Prostate gland (tissue), 2 donors: ENCODE results near the gene RETREG1. TPM values are rescaled to one million over a fixed set of nuclear protein-coding genes. Genes with fewer than 3 reads are reported as not detected.
"Not testable (repeated sequence)": the region's sequence is repeated elsewhere in the genome, so short reads cannot be mapped to it uniquely, and the experiment has no call there.

Experiments used
- DNase-seq: peaks from one replicate; pipeline ENCODE4 v3.0.0-alpha.2; 2019; ENCODE audit warnings: low spot score
- H3K27ac ChIP-seq, 2 donors: fragments of 200-600 bp; sonication (generic); 2 replicates each; pipeline ENCODE4 v1.5.1; 2017 to 2019
- H3K27me3 ChIP-seq: fragments of 200-600 bp; sonication (generic); replicated peaks from 2 replicates; pipeline ENCODE4 v1.5.1; 2019; ENCODE audit not compliant: insufficient read depth
- H3K36me3 ChIP-seq, 2 donors: fragments of 200-600 bp; sonication (generic); 1 replicate in 1 of 2; 2 replicates in 1 of 2; pipeline versions ENCODE4 v1.5.1 to v1.8.1; 2017 to 2019
- H3K4me1 ChIP-seq: fragments of 200-600 bp; sonication (generic); replicated peaks from 2 replicates; pipeline ENCODE4 v1.5.1; 2019
- H3K4me3 ChIP-seq, 2 donors: fragments of 200-600 bp; sonication (generic); 2 replicates each; pipeline ENCODE4 v1.5.1; 2017 to 2019
- H3K9me3 ChIP-seq: fragments of 200-600 bp; sonication (generic); 2 replicates; pipeline ENCODE4 v1.5.1; 2017
- POLR2A ChIP-seq: fragments of 450-650 bp; IDR thresholded peaks from one replicate; pipeline ENCODE4 v1.6.1; 2016; ENCODE audit warnings: antibody characterized with exemption, mild to moderate bottlenecking
- POLR2AphosphoS5 ChIP-seq: sonication (generic); formaldehyde crosslinking; IDR thresholded peaks from one replicate; pipeline ENCODE4 v1.6.1; 2017; ENCODE audit warnings: antibody characterized with exemption
- WGBS: methylation state at CpG from one replicate; pipeline ENCODE4 v1.1.5; 2018; 5-methylcytosine and 5-hydroxymethylcytosine counted together
- intact Hi-C: fragments of 100-400 bp; cut with DNase I; formaldehyde crosslinking; loops from one replicate; pipeline ENCODE4 v1.14.2; 2022
- total RNA-seq, 2 donors: library from RNA; depleted of rRNA; stranded (reverse); fragments of >200 nt; gene quantifications; one replicate each; pipeline ENCODE4 v1.1.0, GENCODE V29; 2016
- TF ChIP-seq, protein P1 (sequence below), 4 experiments: fragments of 200-600 bp in 2 of 4; fragments of 450-650 bp in 2 of 4; sonication (generic) in 2 of 4; IDR thresholded peaks; 1 replicate in 3 of 4; 2 replicates in 1 of 4; pipeline ENCODE4 v1.5.1; 2016 to 2019; ENCODE audit warnings: antibody characterized with exemption in 4 of 4, mild to moderate bottlenecking in 2 of 4, moderate library complexity in 2 of 4

RETREG1 gene
- total RNA-seq, 2 donors from 2014 or later, result 13.5 to 18.4 TPM

- H3K9me3 ChIP-seq, result no peaks in the 10 kb centered on the region
- H3K4me3 ChIP-seq, result no peak overlapping the region
- H3K27me3 ChIP-seq, result no peaks in the 10 kb centered on the region
- intact Hi-C loops, result no loop called here
- DNase-seq, result no peak
- peaks cover 0 to 13% of the 10 kb centered on the region in 2 donors for H3K36me3 ChIP-seq
- TF ChIP-seq POLR2A, result no peak
- no peak for TF ChIP-seq POLR2AphosphoS5
- TF ChIP-seq, protein P1, sequence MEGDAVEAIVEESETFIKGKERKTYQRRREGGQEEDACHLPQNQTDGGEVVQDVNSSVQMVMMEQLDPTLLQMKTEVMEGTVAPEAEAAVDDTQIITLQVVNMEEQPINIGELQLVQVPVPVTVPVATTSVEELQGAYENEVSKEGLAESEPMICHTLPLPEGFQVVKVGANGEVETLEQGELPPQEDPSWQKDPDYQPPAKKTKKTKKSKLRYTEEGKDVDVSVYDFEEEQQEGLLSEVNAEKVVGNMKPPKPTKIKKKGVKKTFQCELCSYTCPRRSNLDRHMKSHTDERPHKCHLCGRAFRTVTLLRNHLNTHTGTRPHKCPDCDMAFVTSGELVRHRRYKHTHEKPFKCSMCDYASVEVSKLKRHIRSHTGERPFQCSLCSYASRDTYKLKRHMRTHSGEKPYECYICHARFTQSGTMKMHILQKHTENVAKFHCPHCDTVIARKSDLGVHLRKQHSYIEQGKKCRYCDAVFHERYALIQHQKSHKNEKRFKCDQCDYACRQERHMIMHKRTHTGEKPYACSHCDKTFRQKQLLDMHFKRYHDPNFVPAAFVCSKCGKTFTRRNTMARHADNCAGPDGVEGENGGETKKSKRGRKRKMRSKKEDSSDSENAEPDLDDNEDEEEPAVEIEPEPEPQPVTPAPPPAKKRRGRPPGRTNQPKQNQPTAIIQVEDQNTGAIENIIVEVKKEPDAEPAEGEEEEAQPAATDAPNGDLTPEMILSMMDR (IDR thresholded peaks at IDR 0.05), result no peak
- no peaks in the 10 kb centered on the region for H3K4me1 ChIP-seq
- H3K27ac ChIP-seq, result no peak overlapping the region
Measured at GRCh38 chr5:16453609-16454008, 163.2 kb downstream of the RETREG1 start.

DNA sequence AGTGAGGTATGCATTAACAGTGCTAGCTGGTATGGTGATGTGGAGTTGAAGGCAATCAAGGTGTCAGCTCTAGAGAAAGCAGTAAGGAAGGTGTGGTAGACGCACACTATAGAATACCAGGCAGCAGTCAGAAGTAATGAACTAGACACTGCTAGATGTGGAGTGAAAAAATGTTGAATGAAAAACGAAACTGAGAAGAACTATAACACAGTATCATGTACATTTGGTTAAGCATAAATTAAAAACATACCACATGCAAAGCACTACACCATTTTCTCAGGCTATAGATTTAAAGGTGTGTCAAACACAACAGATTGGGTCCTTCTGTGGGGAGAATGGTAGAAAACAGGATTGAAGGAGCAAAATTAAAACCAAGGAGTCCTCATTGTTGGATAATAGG is 166.6 kb downstream of the RETREG1 start:
- Histone ChIP-seq H3K9me3 (no peaks in the 10 kb centered on the region), H3K4me1 (no peaks in the 10 kb centered on the region), H3K27ac (no peak overlapping the region), H3K4me3 (no peak overlapping the region), H3K27me3 (no peaks in the 10 kb centered on the region), H3K36me3 (peaks cover 0 to 13% of the 10 kb centered on the region in 2 donors)
- intact Hi-C loops, result no loop called here
- TF ChIP-seq, protein P1 (IDR thresholded peaks at IDR 0.05), result no peak
- WGBS, result 86% methylated on average over 2 of the region's 2 CpGs
- DNase-seq, result no peak

- Histone ChIP-seq H3K9me3 (no peaks in the 10 kb centered on the region), H3K27ac (no peak overlapping the region), H3K4me3 (no peak overlapping the region), H3K36me3 (peaks cover 0 to 13% of the 10 kb centered on the region in 2 donors), H3K27me3 (no peaks in the 10 kb centered on the region), H3K4me1 (no peaks in the 10 kb centered on the region)
- intact Hi-C loops, result no loop called here
- DNase-seq, result no peak
- WGBS, result 89% methylated on average over 5 of the region's 5 CpGs
- TF ChIP-seq POLR2AphosphoS5 (no peak), POLR2A (no peak)
- TF ChIP-seq, protein P1 (IDR thresholded peaks at IDR 0.05), result no peak
Measured at GRCh38 chr5:16446993-16447392, 169.8 kb downstream of the RETREG1 start.

GRCh38 chr5:16437977-16438376 is 178.8 kb downstream of the RETREG1 start:
- WGBS, result 78% methylated on average over 1 of the region's 1 CpG
- H3K27ac ChIP-seq, result no peak overlapping the region

GRCh38 chr5:16436065-16436682 is 180.6 kb downstream of the RETREG1 start:
- H3K4me3 ChIP-seq, H3K9me3 ChIP-seq, H3K4me1 ChIP-seq, H3K27ac ChIP-seq, H3K27me3 ChIP-seq, H3K36me3 ChIP-seq, intact Hi-C loops, DNase-seq: not testable (repeated sequence)
- WGBS, result 89% methylated on average over 20 of the region's 28 CpGs

More at GRCh38 chr5:16437977-16438376, 178.8 kb downstream of the RETREG1 start:
- TF ChIP-seq POLR2A (no peak), POLR2AphosphoS5 (no peak)
- TF ChIP-seq, protein P1 (IDR thresholded peaks at IDR 0.05), result no peak
- no peaks in the 10 kb centered on the region for H3K27me3 ChIP-seq
- no peak overlapping the region for H3K4me3 ChIP-seq
- H3K36me3 ChIP-seq, result no peaks in the 10 kb centered on the region
- no peaks in the 10 kb centered on the region for H3K9me3 ChIP-seq
- DNase-seq, result no peak
- intact Hi-C loops, result no loop called here
- H3K4me1 ChIP-seq, result no peaks in the 10 kb centered on the region
